BJ (cell line): ENCODE results near the gene KRTAP16-1. TPM values are rescaled to one million over a fixed set of nuclear protein-coding genes. Genes with fewer than 3 reads are reported as not detected.

ENCODE experiments used
- CTCF ChIA-PET: fragments of 350-600 bp; formaldehyde crosslinking; extraction: SDS; loops from one replicate; lab custom pipeline; 2021; ENCODE audit warnings: antibody characterized with exemption, inconsistent platforms; lab: Yijun Ruan, JAX
- POLR2A ChIA-PET: fragments of 300-600 bp; sonication (Branson Sonifier 250); formaldehyde crosslinking; extraction: SDS; loops from one replicate; lab custom pipeline; 2021; ENCODE audit warnings: antibody characterized with exemption; lab: Charles Lee
- DNase-seq: peaks from one replicate; pipeline ENCODE4 v3.0.0-alpha.2; 2011; ENCODE audit warnings: low read depth
- H3K27me3 ChIP-seq: 2 replicates; pipeline ENCODE4 v1.6.0; 2011; ENCODE audit warnings: low read length; ENCODE audit not compliant: control insufficient read depth, insufficient read depth
- H3K36me3 ChIP-seq: 2 replicates; pipeline ENCODE4 v1.5.1; 2011; ENCODE audit warnings: low read length; ENCODE audit not compliant: control insufficient read depth, insufficient read depth
- H3K4me3 ChIP-seq: 2 replicates; pipeline ENCODE4 v1.5.1; 2011; ENCODE audit warnings: low read depth, mild to moderate bottlenecking, control low read depth, low read length
- CTCF ChIP-seq: IDR thresholded peaks from 2 replicates; pipeline ENCODE4 v1.5.1; 2011; ENCODE audit warnings: low read depth, mild to moderate bottlenecking, control low read depth, inconsistent platforms, low read length, moderate library complexity; ENCODE audit not compliant: insufficient read depth
- polyA plus RNA-seq: library from polyadenylated mRNA; depleted of rRNA; stranded (reverse); fragments of >200 nt; gene quantifications from 2 replicates; pipeline ENCODE4 v1.2.3, GENCODE V29; 2011; rRNA removed
- small RNA-seq: library from RNA; depleted of rRNA; stranded (forward); fragments of <200 nt; gene quantifications from one replicate; pipeline ENCODE3, GENCODE V24; 2012; ENCODE audit warnings: low replicate concordance, low read depth; ENCODE audit not compliant: insufficient read length

The KRTAP16-1 gene
- polyA plus RNA-seq, 1 experiment, result not detected

GRCh38 chr17:41265078-41265477, 44.0 kb downstream of the KRTAP16-1 start, which contains the start of gene KRTAP9-6:
KRTAP9-6 (plus strand) TSS chr17:41265378; CDS start chr17:41265378, 0 bp downstream.
- H3K4me3 ChIP-seq, result no peak within 1 kb of the TSS
- no peak for TF ChIP-seq CTCF
- CTCF ChIA-PET, result no interaction called here
- POLR2A ChIA-PET, result no interaction called here
- no peaks in the 10 kb centered on the region for H3K36me3 ChIP-seq
- no peaks in the 10 kb centered on the region for H3K27me3 ChIP-seq
- no peak for DNase-seq

DNA sequence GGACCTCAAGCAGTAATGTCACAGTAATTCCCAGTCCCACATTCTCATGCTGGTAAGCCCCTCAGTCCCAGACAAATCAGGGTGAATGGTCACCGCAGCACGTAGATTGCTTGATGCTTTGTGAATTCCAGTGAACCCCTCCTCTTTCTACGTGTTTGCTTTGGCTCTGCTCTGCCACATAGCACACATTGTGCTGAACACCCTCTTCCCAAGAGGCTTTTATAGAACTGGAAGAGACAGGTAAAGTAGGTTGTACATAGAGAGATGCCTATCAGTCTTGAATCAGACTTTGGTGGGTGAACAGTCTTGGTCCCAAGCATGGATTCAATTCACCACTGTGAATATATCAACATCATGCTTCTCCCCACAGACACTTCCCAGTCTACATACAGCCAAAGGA, 44.5 kb downstream of the KRTAP16-1 start:
- POLR2A ChIA-PET, result no interaction called here
- CTCF ChIA-PET, result no interaction called here
- H3K4me3 ChIP-seq, result no peak overlapping the region
- TF ChIP-seq CTCF, result no peak
- no peaks in the 10 kb centered on the region for H3K36me3 ChIP-seq
- H3K27me3 ChIP-seq, result no peaks in the 10 kb centered on the region
- DNase-seq, result no peak

DNA sequence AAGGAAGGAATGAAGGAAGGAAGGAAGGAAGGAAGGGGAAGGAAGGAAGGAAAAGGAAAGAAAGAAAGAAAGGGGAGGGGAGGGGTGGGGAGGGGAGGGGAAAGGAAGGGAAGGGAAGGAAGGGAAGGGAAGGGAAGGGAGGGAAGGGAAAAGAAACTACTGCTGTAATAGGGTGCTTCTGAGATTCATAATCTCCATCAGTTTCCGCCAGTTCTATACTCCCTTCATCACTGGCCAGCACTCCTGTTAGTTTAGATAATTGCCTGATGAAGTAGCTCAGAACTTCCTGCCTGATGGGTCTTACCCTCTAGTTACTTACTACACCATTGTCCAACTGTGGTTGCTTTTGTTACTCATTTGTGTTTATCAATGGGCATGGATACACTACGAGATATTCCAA, 45.9 kb downstream of the KRTAP16-1 start:
- ChIA-PET POLR2A (no interaction called here), CTCF (interaction anchor here (0.6 kb wide), 1 partner anchor 14 kb away, joined by 3 read pairs; no protein-coding TSS in a partner anchor)
- no peaks in the 10 kb centered on the region for H3K27me3 ChIP-seq
- no peaks in the 10 kb centered on the region for H3K36me3 ChIP-seq
- TF ChIP-seq CTCF, result no peak
- H3K4me3 ChIP-seq, result no peak overlapping the region
- DNase-seq, result no peak

DNA sequence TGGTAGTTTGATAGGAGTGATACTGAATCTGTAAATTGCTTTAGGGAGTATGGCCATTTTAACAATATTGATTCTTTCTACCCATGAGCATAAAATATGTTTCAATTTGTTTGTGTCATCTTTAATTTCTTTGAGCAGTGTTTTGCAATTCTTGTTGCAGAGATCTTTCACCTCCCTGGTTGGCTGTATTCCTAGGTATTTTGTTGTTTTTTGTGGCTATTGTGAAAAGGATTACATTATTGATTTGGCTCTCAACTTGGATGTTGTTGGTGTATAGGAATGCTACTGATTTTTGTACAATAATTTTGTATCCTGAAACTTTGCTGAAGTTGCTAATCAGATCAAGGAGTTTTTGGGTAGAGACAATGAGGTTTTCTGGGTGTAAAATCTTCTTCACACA, 50.7 kb downstream of the KRTAP16-1 start:
- TF ChIP-seq CTCF, result no peak
- no peak for DNase-seq
- ChIA-PET POLR2A (no interaction called here), CTCF (no interaction called here)
- Histone ChIP-seq H3K27me3 (no peaks in the 10 kb centered on the region), H3K4me3 (no peak overlapping the region), H3K36me3 (no peaks in the 10 kb centered on the region)

Small RNA genes lying within 50 kb of the gene (small RNA-seq; reads per million reads assigned to genes)
- gene KRTAP9-10P, result not detected

Other genes with a start within 250 kb of the KRTAP16-1 start
- 1.3 and 1.4 TPM in 2 replicates for gene KRTAP2-3, start 249.2 kb downstream of the KRTAP16-1 start, polyA plus RNA-seq
- not detected in 2 replicates for gene KRTAP2-4, start 243.4 kb downstream of the KRTAP16-1 start, polyA plus RNA-seq
- gene KRTAP4-7, start 225.2 kb downstream of the KRTAP16-1 start, polyA plus RNA-seq, result not detected in 2 replicates
- gene KRTAP4-8, start 211.2 kb downstream of the KRTAP16-1 start, polyA plus RNA-seq, result not detected in 2 replicates
- gene KRTAP4-16, start 207.1 kb downstream of the KRTAP16-1 start, polyA plus RNA-seq, result not detected in 2 replicates
- gene KRTAP4-9, start 203.9 kb downstream of the KRTAP16-1 start, polyA plus RNA-seq, result not detected in 2 replicates
- gene KRTAP4-11, start 190.9 kb downstream of the KRTAP16-1 start, polyA plus RNA-seq, result not detected in 2 replicates
- gene KRTAP4-12, start 185.1 kb downstream of the KRTAP16-1 start, polyA plus RNA-seq, result 0.11 TPM in 1 of 2 replicates, not detected in the other
- not detected in 2 replicates for gene KRTAP4-6, start 168.8 kb downstream of the KRTAP16-1 start, polyA plus RNA-seq
- gene KRTAP4-5, start 159.5 kb downstream of the KRTAP16-1 start, polyA plus RNA-seq, result not detected in 2 replicates
- not detected in 2 replicates for gene KRTAP4-4, start 148.6 kb downstream of the KRTAP16-1 start, polyA plus RNA-seq
- not detected in 2 replicates for gene KRTAP4-3, start 141.1 kb downstream of the KRTAP16-1 start, polyA plus RNA-seq
- not detected in 2 replicates for gene KRTAP4-2, start 131.1 kb downstream of the KRTAP16-1 start, polyA plus RNA-seq
- gene KRTAP4-1, start 124.4 kb downstream of the KRTAP16-1 start, polyA plus RNA-seq, result 0.12 TPM in 1 of 2 replicates, not detected in the other
- gene KRTAP9-1, start 119.4 kb downstream of the KRTAP16-1 start, polyA plus RNA-seq, result not detected in 2 replicates
- gene KRTAP9-2, start 82.7 kb downstream of the KRTAP16-1 start, polyA plus RNA-seq, result not detected in 2 replicates
- gene KRTAP9-3, start 76.9 kb downstream of the KRTAP16-1 start, polyA plus RNA-seq, result not detected in 2 replicates
- not detected in 2 replicates for gene KRTAP9-8, start 71.3 kb downstream of the KRTAP16-1 start, polyA plus RNA-seq
- gene KRTAP9-4, start 59.6 kb downstream of the KRTAP16-1 start, polyA plus RNA-seq, result not detected in 2 replicates
- not detected in 2 replicates for gene KRTAP9-9, start 53.9 kb downstream of the KRTAP16-1 start, polyA plus RNA-seq
- gene KRTAP9-6, start 43.9 kb downstream of the KRTAP16-1 start, polyA plus RNA-seq, result not detected in 2 replicates
- gene KRTAP9-7, start 33.6 kb downstream of the KRTAP16-1 start, polyA plus RNA-seq, result not detected in 2 replicates
- not detected in 2 replicates for gene KRTAP29-1, start 6.5 kb downstream of the KRTAP16-1 start, polyA plus RNA-seq
- not detected in 2 replicates for gene KRTAP17-1, start 6.4 kb upstream of the KRTAP16-1 start, polyA plus RNA-seq
- gene KRT33A, start 41.5 kb upstream of the KRTAP16-1 start, polyA plus RNA-seq, result not detected in 2 replicates
- 1.2 and 1.8 TPM in 2 replicates for gene KRT33B, start 60.5 kb upstream of the KRTAP16-1 start, polyA plus RNA-seq
- 151 and 156 TPM in 2 replicates for gene KRT34, start 73.0 kb upstream of the KRTAP16-1 start, polyA plus RNA-seq
- gene KRT31, start 88.3 kb upstream of the KRTAP16-1 start, polyA plus RNA-seq, result 0.11 TPM in 1 of 2 replicates, not detected in the other
- not detected in 2 replicates for gene KRT37, start 115.3 kb upstream of the KRTAP16-1 start, polyA plus RNA-seq
- 0.72 and 0.98 TPM in 2 replicates for gene KRT38, start 131.7 kb upstream of the KRTAP16-1 start, polyA plus RNA-seq
- gene KRT32, start 158.1 kb upstream of the KRTAP16-1 start, polyA plus RNA-seq, result 0.38 and 0.40 TPM in 2 replicates
- gene KRT35, start 171.8 kb upstream of the KRTAP16-1 start, polyA plus RNA-seq, result not detected in 2 replicates
- gene KRT36, start 180.6 kb upstream of the KRTAP16-1 start, polyA plus RNA-seq, result 0.04 TPM in 2 replicates
- 0.17 and 0.27 TPM in 2 replicates for gene KRT13, start 196.3 kb upstream of the KRTAP16-1 start, polyA plus RNA-seq
- 2.0 and 2.7 TPM in 2 replicates for gene KRT15, start 209.6 kb upstream of the KRTAP16-1 start, polyA plus RNA-seq
- 182 and 230 TPM in 2 replicates for gene KRT19, start 219.0 kb upstream of the KRTAP16-1 start, polyA plus RNA-seq